ENCODE measurements around the gene MMS22L. TPM values are rescaled to one million over a fixed set of nuclear protein-coding genes. Genes with fewer than 3 reads are reported as not detected.

Gene MMS22L
- total and polyA plus RNA-seq, 3 donors from 2014 or later: 17.1 to 23.7 (median 21.6) TPM

DNA sequence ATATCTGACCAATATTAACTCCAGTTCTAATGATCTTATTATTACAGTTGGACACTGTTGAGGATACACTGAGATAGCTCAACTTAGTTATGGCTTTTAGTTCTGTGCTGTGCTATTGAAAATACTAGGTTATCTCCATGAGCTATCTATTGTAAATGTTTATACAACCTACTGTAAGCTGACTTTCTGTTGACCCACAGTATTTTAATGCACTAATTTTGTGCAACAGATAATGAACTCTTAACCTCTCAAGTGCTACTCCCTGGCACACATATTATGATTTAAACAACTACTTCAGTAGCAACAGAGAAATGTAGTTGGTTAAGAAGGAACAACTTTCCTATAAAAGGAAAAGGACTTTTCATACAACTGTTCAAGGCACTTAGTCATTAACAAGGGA, 5.2 kb upstream of the MMS22L start:
- Histone ChIP-seq H3K4me3 (no peak overlapping the region), H3K9me3 (no peaks in the 10 kb centered on the region), H3K27ac (no peak overlapping the region), H3K36me3 (ENCODE audit: low read depth, missing control alignments) (no peaks in the 10 kb centered on the region), H3K4me1 (peaks cover 3% of the 10 kb centered on the region), H3K27me3 (no peaks in the 10 kb centered on the region)
- TF ChIP-seq CTCF (IDR thresholded peaks at IDR 0.05): no peak
- intact Hi-C loops (cut with DNase I; ENCODE audit: low total_unique reads): no loop called here
- DNase-seq: no peak

- peak; percentile 18 for DNase-seq
- Histone ChIP-seq H3K27ac (peak overlapping the region; percentile 59 to 74), H3K4me1 (peaks cover 3% of the 10 kb centered on the region), H3K36me3 (ENCODE audit: low read depth, missing control alignments) (no peaks in the 10 kb centered on the region), H3K27me3 (no peaks in the 10 kb centered on the region), H3K9me3 (no peaks in the 10 kb centered on the region), H3K4me3 (peak overlapping the region; percentile 88 to 92)
- TF ChIP-seq CTCF (IDR thresholded peaks at IDR 0.05): no peak
- no peak for TF ChIP-seq POLR2A (IDR thresholded peaks at IDR 0.05)
- intact Hi-C loops (cut with DNase I; ENCODE audit: low total_unique reads): no loop called here
- WGBS, 2 donors: 1 to 2% methylated on average over 13 of the region's 13 CpGs
Measured at GRCh38 chr6:97282238-97282725, 734 bp downstream of the MMS22L start.

GRCh38 chr6:97280766-97281165, 2.2 kb downstream of the MMS22L start:
- no peaks in the 10 kb centered on the region for H3K27me3 ChIP-seq
- WGBS, 2 donors: 90 to 92% methylated on average over 1 of the region's 1 CpG
- H3K4me1 ChIP-seq: peaks cover 3% of the 10 kb centered on the region
- no peak overlapping the region for H3K27ac ChIP-seq
- DNase-seq: no peak
- no peak for TF ChIP-seq CTCF (IDR thresholded peaks at IDR 0.05)
- no peak for TF ChIP-seq POLR2A (IDR thresholded peaks at IDR 0.05)
- H3K36me3 ChIP-seq (ENCODE audit: low read depth, missing control alignments): no peaks in the 10 kb centered on the region
- intact Hi-C loops (cut with DNase I; ENCODE audit: low total_unique reads): no loop called here
- H3K4me3 ChIP-seq: no peak overlapping the region
- H3K9me3 ChIP-seq: no peaks in the 10 kb centered on the region

DNA sequence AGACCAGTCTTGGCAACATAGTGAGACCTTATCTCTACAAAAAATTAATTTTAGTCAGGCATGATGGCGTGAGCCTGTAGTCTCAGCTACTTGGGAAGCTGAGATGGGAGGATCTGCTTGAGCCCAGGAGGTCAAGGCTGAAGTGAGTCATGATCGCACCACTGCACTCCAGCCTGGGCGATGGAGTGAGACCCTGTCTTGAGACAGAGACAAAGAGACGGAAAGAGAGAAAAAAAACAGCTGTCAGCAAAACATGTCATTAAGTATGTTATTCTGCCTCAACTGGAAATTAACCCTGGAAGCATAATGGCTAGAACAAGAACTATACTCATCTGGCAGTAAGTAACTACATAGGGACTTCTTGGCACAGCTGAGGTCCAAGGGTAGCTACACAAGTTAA, 7.2 kb downstream of the MMS22L start:
- WGBS, 2 donors: 79 to 83% methylated on average over 4 of the region's 4 CpGs
- Histone ChIP-seq H3K27me3 (no peaks in the 10 kb centered on the region), H3K4me1 (no peaks in the 10 kb centered on the region), H3K9me3 (no peaks in the 10 kb centered on the region), H3K27ac (no peak overlapping the region), H3K4me3 (no peak overlapping the region), H3K36me3 (ENCODE audit: low read depth, missing control alignments) (no peaks in the 10 kb centered on the region)
- intact Hi-C loops (cut with DNase I; ENCODE audit: low total_unique reads): no loop called here
- no peak for DNase-seq
- TF ChIP-seq CTCF (IDR thresholded peaks at IDR 0.05) (no peak), POLR2A (IDR thresholded peaks at IDR 0.05) (no peak)

DNA sequence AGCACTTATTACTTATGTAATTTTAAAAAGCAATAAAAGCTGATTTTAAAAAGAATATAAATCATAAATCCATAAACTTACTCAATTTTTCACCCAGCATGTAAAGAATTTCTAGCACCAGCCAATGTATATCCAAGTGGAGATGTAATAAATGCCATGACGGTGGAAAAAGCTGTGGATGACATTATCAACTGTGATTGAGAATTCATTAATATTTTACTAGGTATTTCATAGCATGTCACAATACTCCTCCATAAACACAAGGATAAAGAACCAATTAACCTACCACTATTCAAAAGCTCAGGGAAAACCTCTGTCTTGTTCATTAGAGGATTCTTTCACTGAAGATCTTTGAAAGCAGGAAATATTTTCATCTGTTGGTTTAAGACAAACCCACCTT, 13.2 kb downstream of the MMS22L start:
- H3K9me3 ChIP-seq: no peaks in the 10 kb centered on the region
- H3K36me3 ChIP-seq (ENCODE audit: low read depth, missing control alignments): no peaks in the 10 kb centered on the region
- 71 to 74% methylated on average over 1 of the region's 1 CpG for WGBS, 2 donors
- no peak for TF ChIP-seq CTCF (IDR thresholded peaks at IDR 0.05)
- TF ChIP-seq POLR2A (IDR thresholded peaks at IDR 0.05): no peak
- H3K4me3 ChIP-seq: no peak overlapping the region
- H3K27me3 ChIP-seq: no peaks in the 10 kb centered on the region
- no peak for DNase-seq
- no peaks in the 10 kb centered on the region for H3K4me1 ChIP-seq
- no peak overlapping the region for H3K27ac ChIP-seq
- intact Hi-C loops (cut with DNase I; ENCODE audit: low total_unique reads): no loop called here
